Ovary (tissue), 9 donors: ENCODE data around the gene DUSP7. TPM values are rescaled to one million over a fixed set of nuclear protein-coding genes. Genes with fewer than 3 reads are reported as not detected.
A peak's percentile ranks its signal among the peaks of the same experiment; 100 is the strongest.

ENCODE experiments used
- DNase-seq, 5 donors: peaks; one replicate each; pipeline ENCODE4 v3.0.0-alpha.2; 2019 to 2020
- H3K27ac ChIP-seq, 2 donors: fragments of 200-600 bp; one replicate each; pipeline versions ENCODE4 v1.5.1 to v1.8.0; 2019 to 2022
- H3K27me3 ChIP-seq: fragments of 200-600 bp; one replicate; pipeline ENCODE4 v1.8.0; 2022
- H3K36me3 ChIP-seq: fragments of 200-600 bp; sonication (generic); one replicate; pipeline ENCODE4 v1.5.1; 2019
- H3K4me1 ChIP-seq: one replicate; pipeline ENCODE4 v1.8.1; 2013; ENCODE audit warnings: mild to moderate bottlenecking, moderate library complexity; ENCODE audit not compliant: insufficient read depth
- H3K4me3 ChIP-seq: fragments of 200-600 bp; sonication (generic); one replicate; pipeline ENCODE4 v1.5.1; 2017
- H3K9me3 ChIP-seq, 2 donors: fragments of 200-600 bp in 1 of 2; sonication (generic) in 1 of 2; one replicate each; pipeline versions ENCODE4 v1.5.1 to v1.8.1; 2013 to 2019; ENCODE audit warnings: mild to moderate bottlenecking in 1 of 2, moderate library complexity in 1 of 2
- EP300 ChIP-seq: sonication (generic); formaldehyde crosslinking; IDR thresholded peaks from one replicate; pipeline ENCODE4 v1.6.1; 2017; ENCODE audit warnings: antibody characterized with exemption
- POLR2A ChIP-seq: fragments of 450-650 bp; IDR thresholded peaks from one replicate; pipeline ENCODE4 v1.6.1; 2017; ENCODE audit warnings: antibody characterized with exemption, mild to moderate bottlenecking, moderate library complexity
- WGBS, 3 donors: extraction: QIAGEN DNeasy Blood & Tissue Kit in 1 of 3; methylation state at CpG; one replicate each; pipeline versions ENCODE4 v1.1.5 to v1.1.7; 2013 to 2017; 5-methylcytosine and 5-hydroxymethylcytosine counted together
- intact Hi-C, 4 donors: fragments of 100-400 bp; cut with DNase I; formaldehyde crosslinking; loops; one replicate each; pipeline versions ENCODE4 v1.11.0 to v1.15.1; 2022 to 2023
- polyA plus RNA-seq, 2 donors: library from polyadenylated mRNA; stranded (reverse); fragments of 200-250 nt in 1 of 2; fragments of 350-450 nt in 1 of 2; fragmentation: Illumina TruSeq in 1 of 2; extraction: RNeasy Lipid Tissue Mini Kit (QIAGEN cat#74804) in 1 of 2; gene quantifications; one replicate each; pipeline ENCODE4 v1.2.3, GENCODE V29; 2013 to 2014
- total RNA-seq, 7 donors: library from RNA; depleted of rRNA in 2 of 7; stranded (reverse); fragments of >200 nt in 2 of 7; fragmentation: NEBNext Ultra II Directional in 3 of 7; extraction: Animal tissue kit (Norgen Biotek cat#: 25700) in 3 of 7; gene quantifications; one replicate each; pipeline versions ENCODE4 v1.1.0 to v1.2.4, GENCODE V29; 2016 to 2023
- TF ChIP-seq, protein P1 (sequence below), 3 donors: fragments of 450-650 bp in 2 of 3; fragments of 200-600 bp in 1 of 3; IDR thresholded peaks; one replicate each; pipeline versions ENCODE4 v1.5.1 to v1.8.0; 2016 to 2022; ENCODE audit warnings: antibody characterized with exemption in 3 of 3, mild to moderate bottlenecking in 1 of 3
- donor health status: DM: no; HTN: no; CAD: no; lungs with moderate emphysema.
- donor health status: DM: no; HTN: no; CAD: no.
- donor health status: Bipolar disorder and iron deficiency.
- donor health status: DM: yes; HTN: yes; CAD: no.
- donor health status: DM: no; HTN: no; CAD: no.
- donor health status: DM: yes; HTN: yes; CAD: no.

DUSP7 gene
- total and polyA plus RNA-seq, 9 donors: 5.1 to 18.0 (median 14.0) TPM

DNA sequence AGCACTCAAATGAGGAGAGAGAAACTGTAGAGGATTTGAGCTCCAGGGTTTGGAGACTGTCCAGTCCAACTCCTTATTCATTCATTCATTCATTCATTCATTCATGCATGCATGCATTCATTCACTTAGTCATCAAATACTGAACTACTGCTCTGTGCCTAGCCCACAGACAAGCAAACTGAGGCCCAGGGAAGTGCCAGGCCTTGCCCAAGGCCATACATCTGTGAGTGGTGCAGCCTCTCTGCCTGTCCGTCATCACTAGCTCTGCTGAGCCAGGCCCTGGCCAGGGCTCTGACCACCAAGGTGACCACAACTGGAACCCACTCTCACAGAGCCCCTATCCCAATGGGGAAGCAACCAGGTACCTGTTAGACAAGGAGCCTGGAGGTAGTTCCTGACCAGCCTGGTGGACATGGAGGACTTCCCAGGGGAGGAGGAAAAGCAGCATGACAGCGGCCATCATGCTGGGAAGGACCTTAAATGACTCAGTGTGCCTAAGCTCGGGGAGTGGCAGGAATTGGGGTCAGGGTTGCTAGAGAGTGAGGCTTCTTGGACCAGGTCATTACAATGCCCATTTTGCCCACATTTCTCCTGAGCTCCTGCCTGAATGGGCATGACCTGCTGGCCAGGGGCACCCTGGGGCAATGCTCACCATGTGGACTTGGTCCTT is 33.1 kb downstream of the DUSP7 start:
- DNase-seq: no peak
- Histone ChIP-seq H3K27ac (no peak overlapping the region), H3K4me3 (no peak overlapping the region), H3K36me3 (no peaks in the 10 kb centered on the region), H3K27me3 (no peaks in the 10 kb centered on the region), H3K4me1 (no peaks in the 10 kb centered on the region), H3K9me3 (no peaks in the 10 kb centered on the region)
- TF ChIP-seq POLR2A: no peak
- TF ChIP-seq, protein P1, sequence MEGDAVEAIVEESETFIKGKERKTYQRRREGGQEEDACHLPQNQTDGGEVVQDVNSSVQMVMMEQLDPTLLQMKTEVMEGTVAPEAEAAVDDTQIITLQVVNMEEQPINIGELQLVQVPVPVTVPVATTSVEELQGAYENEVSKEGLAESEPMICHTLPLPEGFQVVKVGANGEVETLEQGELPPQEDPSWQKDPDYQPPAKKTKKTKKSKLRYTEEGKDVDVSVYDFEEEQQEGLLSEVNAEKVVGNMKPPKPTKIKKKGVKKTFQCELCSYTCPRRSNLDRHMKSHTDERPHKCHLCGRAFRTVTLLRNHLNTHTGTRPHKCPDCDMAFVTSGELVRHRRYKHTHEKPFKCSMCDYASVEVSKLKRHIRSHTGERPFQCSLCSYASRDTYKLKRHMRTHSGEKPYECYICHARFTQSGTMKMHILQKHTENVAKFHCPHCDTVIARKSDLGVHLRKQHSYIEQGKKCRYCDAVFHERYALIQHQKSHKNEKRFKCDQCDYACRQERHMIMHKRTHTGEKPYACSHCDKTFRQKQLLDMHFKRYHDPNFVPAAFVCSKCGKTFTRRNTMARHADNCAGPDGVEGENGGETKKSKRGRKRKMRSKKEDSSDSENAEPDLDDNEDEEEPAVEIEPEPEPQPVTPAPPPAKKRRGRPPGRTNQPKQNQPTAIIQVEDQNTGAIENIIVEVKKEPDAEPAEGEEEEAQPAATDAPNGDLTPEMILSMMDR (IDR thresholded peaks at IDR 0.05): no peak
- no peak for TF ChIP-seq EP300
- intact Hi-C loops: no loop called here
- 85 to 94% (median 85%) methylated on average over 3 of the region's 3 CpGs for WGBS, 3 donors

DNA sequence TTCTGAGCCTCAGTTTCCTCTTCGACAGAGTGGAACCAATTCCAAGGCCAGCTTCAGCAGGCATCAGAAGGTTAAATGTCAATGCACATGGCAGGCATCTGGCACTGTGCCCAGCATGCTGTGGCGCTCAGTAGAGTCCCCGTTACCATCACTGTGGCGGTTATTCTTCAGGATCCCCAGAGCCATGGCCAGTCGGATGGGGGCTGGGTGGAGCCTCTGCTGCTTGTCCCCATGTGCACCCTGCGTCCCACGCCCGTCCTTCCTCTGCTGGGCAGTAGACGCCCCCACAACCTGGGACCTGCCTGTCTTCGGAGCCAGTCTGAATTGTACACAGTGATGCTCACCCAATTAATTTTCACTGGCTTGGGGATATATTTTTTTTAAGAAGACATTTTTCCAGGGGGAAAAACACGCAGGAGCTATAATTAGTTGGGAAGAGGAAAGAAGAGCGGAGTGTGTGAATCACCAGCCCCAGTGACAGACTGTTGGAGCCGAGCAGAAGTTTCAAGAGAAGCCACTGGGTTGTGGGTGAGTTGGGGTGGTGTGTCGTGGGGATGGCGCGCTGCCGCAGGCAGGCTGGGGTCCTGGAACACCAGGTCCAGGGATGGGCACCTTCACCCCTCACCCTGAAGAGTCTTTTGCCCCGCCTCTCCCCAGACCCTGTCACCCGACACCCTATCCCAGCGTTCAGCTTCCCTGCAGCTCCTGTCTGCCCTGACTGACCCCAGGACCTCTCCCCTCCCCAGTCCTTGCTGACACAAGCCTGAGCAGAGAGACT is 33.9 kb downstream of the DUSP7 start:
- H3K9me3 ChIP-seq: no peaks in the 10 kb centered on the region
- no peaks in the 10 kb centered on the region for H3K27me3 ChIP-seq
- no peak overlapping the region for H3K27ac ChIP-seq
- TF ChIP-seq, protein P1 (IDR thresholded peaks at IDR 0.05): no peak
- no peak for TF ChIP-seq EP300
- no peak for TF ChIP-seq POLR2A
- 62 to 70% (median 66%) methylated on average over 20 of the region's 20 CpGs for WGBS, 3 donors
- H3K36me3 ChIP-seq: no peaks in the 10 kb centered on the region
- no peaks in the 10 kb centered on the region for H3K4me1 ChIP-seq
- intact Hi-C loops: no loop called here
- no peak overlapping the region for H3K4me3 ChIP-seq
- DNase-seq: no peak

DNA sequence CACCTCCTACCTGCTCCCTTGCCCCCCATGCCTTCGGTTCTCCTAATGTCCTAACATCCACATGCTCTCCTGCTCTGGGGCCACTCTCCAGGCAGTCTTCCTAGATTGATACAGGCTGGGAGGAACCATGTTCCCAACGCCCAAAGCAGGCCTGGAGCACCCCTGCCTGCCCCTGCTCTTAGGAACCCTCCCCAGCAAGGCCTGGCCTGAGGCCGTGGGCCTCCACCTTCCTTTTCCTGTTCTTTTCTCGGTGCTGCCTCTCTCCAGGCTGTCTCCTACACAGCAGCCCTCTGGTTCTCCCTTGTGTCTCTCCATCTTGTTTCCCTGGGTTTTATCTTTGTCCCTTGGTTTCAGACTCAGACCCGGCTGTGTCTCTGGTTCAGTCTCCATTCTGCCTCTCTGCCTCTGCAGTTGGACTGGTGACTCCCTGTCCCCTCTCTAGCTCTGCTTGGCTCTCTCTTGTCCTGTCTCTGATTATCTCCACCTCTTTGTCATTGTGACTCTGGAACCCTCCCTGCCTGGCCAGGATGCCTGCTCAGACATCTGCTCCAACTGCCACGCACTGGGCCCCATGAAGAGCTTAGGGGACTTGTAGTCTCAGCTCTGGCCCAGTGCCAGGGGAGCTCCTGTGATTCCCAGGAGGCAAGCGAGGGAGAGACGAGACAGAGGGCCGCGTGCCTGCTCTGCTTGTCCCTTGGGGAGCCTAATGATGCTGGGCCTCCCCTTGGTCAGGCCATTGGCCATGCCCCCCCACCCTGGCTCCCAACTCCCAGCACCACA is 34.7 kb downstream of the DUSP7 start:
- H3K9me3 ChIP-seq: no peaks in the 10 kb centered on the region
- peak overlapping the region in 1 of 2 donors; percentile 10 for H3K27ac ChIP-seq
- no peaks in the 10 kb centered on the region for H3K36me3 ChIP-seq
- H3K4me1 ChIP-seq: no peaks in the 10 kb centered on the region
- DNase-seq: peak in 2 of 5 donors; percentile 37 to 44
- no peaks in the 10 kb centered on the region for H3K27me3 ChIP-seq
- TF ChIP-seq POLR2A (no peak), EP300 (no peak)
- TF ChIP-seq, protein P1 (IDR thresholded peaks at IDR 0.05): no peak
- intact Hi-C loops: no loop called here
- WGBS, 3 donors: 71 to 74% (median 72%) methylated on average over 10 of the region's 10 CpGs
- no peak overlapping the region for H3K4me3 ChIP-seq

DNA sequence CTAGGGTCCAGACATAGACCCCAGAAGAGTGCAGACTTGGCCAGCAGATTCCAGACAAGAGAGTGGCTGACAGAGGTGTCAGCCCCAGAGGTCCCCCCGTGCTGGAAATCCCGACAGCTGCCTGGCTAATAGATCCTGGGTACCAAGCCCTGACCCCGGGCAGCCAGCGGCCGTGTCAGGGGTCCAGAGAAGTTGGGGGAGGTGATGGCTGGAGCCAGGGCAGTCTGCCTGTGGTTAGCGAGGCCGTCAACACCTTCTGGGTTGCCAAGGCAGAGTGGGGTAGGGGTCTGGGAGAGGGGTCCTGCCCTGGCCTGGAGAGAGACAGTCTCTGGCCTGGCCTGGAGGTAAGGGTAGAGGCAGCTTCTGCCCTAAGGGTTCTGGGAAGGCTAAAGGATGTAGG is 35.6 kb downstream of the DUSP7 start:
- no peaks in the 10 kb centered on the region for H3K9me3 ChIP-seq
- no peak for DNase-seq
- no peak for TF ChIP-seq EP300
- TF ChIP-seq, protein P1 (IDR thresholded peaks at IDR 0.05): no peak
- no peak for TF ChIP-seq POLR2A
- no peaks in the 10 kb centered on the region for H3K4me1 ChIP-seq
- H3K36me3 ChIP-seq: no peaks in the 10 kb centered on the region
- WGBS, 3 donors: 92 to 96% (median 93%) methylated on average over 7 of the region's 7 CpGs
- intact Hi-C loops: no loop called here
- H3K27ac ChIP-seq: no peak overlapping the region
- H3K27me3 ChIP-seq: no peaks in the 10 kb centered on the region
- H3K4me3 ChIP-seq: no peak overlapping the region
